Measurements from ENCODE around the gene NLK.

NLK gene

GRCh38 chr17:28110184-28110583, 67.7 kb downstream of the NLK start:
- Histone ChIP-seq H3K36me3 (no peaks in the 10 kb centered on the region), H3K27me3 (no peaks in the 10 kb centered on the region), H3K4me3 (ENCODE audit: low read depth, low read length) (no peak overlapping the region), H3K4me1 (no peaks in the 10 kb centered on the region), H3K9me3 (no peaks in the 10 kb centered on the region)
- TF ChIP-seq CTCF (IDR thresholded peaks at IDR 0.05; ENCODE audit: low read depth, low read length): no peak
- no peak for DNase-seq

- no peaks in the 10 kb centered on the region for H3K27me3 ChIP-seq
- H3K4me1 ChIP-seq: no peaks in the 10 kb centered on the region
- TF ChIP-seq CTCF (IDR thresholded peaks at IDR 0.05; ENCODE audit: low read depth, low read length): no peak
- no peaks in the 10 kb centered on the region for H3K9me3 ChIP-seq
- no peaks in the 10 kb centered on the region for H3K36me3 ChIP-seq
- no peak for DNase-seq
- no peak overlapping the region for H3K4me3 ChIP-seq (ENCODE audit: low read depth, low read length)
These were observed 69.7 kb downstream of the NLK start for GRCh38 chr17:28112181-28112580.

- no peak for TF ChIP-seq CTCF (IDR thresholded peaks at IDR 0.05; ENCODE audit: low read depth, low read length)
- no peak for DNase-seq
- Histone ChIP-seq H3K36me3 (no peaks in the 10 kb centered on the region), H3K4me1 (no peaks in the 10 kb centered on the region), H3K9me3 (no peaks in the 10 kb centered on the region), H3K4me3 (ENCODE audit: low read depth, low read length) (no peak overlapping the region), H3K27me3 (no peaks in the 10 kb centered on the region)
These were observed 70.1 kb downstream of the NLK start for GRCh38 chr17:28112606-28113005.

- TF ChIP-seq CTCF (IDR thresholded peaks at IDR 0.05; ENCODE audit: low read depth, low read length): no peak
- DNase-seq: no peak
- Histone ChIP-seq H3K4me3 (ENCODE audit: low read depth, low read length) (no peak overlapping the region), H3K4me1 (no peaks in the 10 kb centered on the region), H3K27me3 (no peaks in the 10 kb centered on the region), H3K36me3 (no peaks in the 10 kb centered on the region), H3K9me3 (no peaks in the 10 kb centered on the region)
These were observed 70.8 kb downstream of the NLK start for GRCh38 chr17:28113269-28113668.

- H3K4me3 ChIP-seq (ENCODE audit: low read depth, low read length): no peak overlapping the region
- no peaks in the 10 kb centered on the region for H3K27me3 ChIP-seq
- H3K4me1 ChIP-seq: no peaks in the 10 kb centered on the region
- TF ChIP-seq CTCF (IDR thresholded peaks at IDR 0.05; ENCODE audit: low read depth, low read length): no peak
- no peak for DNase-seq
- no peaks in the 10 kb centered on the region for H3K9me3 ChIP-seq
- H3K36me3 ChIP-seq: no peaks in the 10 kb centered on the region
These were observed 72.6 kb downstream of the NLK start for GRCh38 chr17:28115046-28115445.

GRCh38 chr17:28117304-28117703, 74.8 kb downstream of the NLK start:
- Histone ChIP-seq H3K9me3 (no peaks in the 10 kb centered on the region), H3K27me3 (no peaks in the 10 kb centered on the region), H3K36me3 (no peaks in the 10 kb centered on the region), H3K4me1 (no peaks in the 10 kb centered on the region), H3K4me3 (ENCODE audit: low read depth, low read length) (no peak overlapping the region)
- no peak for TF ChIP-seq CTCF (IDR thresholded peaks at IDR 0.05; ENCODE audit: low read depth, low read length)
- DNase-seq: no peak

Measured in BE2C (cell line).